GM21717 (cell line): ENCODE data around the gene UNKL.

ENCODE experiments used
- ATAC-seq: cut with Tn5 transposase; IDR thresholded peaks from one replicate; pipeline ENCODE4 v1.9.1; 2021; ENCODE audit warnings: mild to moderate bottlenecking, moderate library complexity; ENCODE audit not compliant: unreplicated experiment

Gene UNKL

DNA sequence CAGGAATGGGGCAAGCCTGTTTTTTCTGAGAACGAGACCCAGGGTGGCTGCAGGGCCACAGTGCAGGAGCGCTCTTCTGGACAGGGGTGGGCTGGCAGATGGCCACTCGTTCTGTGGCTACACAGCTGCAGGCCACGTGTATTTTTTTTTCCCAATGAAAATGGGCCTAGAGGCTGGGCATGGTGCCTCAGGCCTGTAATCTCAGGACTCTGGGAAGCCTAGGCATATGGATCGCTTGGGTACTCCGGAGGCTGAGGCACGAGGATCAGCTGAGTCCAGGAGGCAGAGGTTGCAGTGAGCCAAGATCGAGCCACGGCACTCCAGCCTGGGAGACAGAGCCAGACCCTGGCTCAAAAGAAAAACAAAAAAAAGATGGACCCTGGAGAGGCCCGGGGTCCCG, 6.8 kb downstream of the UNKL start:
- ATAC-seq, result no peak

DNA sequence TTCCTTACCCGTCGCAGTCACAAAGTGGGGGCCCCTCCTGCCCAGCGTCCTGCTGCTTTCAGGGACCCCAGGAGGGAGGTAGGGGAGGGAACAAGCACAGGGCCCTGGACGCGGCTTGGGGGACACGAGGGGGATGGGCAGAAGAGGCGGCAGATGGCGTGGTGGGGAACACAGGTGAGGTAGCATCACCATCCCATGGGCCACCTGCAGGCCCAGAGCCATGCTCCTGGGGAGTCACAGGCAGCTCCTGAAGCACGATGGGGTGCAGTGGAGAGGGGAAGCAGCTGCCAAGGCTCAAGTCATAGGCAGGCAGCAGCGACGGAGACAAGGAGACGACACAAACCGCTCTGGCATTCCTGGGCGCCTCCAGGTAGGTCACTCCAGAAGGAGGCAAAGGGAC, 10.8 kb downstream of the UNKL start:
- ATAC-seq, result no peak

DNA sequence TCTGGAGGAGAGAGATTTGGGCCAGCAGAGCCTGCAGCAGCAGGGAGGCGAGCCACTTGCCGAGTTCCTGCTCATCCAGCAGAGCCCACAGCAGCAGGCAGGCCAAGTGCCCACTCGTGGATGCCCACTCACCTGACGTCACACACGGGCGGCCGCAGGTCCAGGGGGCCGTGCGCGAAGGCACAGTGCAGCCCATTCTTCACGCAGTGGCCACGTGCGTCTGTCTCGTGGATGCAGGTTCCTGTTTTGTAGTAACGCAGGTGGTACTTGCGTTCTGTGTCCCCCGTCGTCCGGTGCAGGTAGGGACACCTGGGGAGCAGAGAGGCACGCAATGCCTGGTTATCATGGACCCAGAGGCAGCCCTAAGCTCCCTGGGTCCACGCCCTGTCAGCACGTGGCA, 11.5 kb downstream of the UNKL start:
- ATAC-seq, result no peak

DNA sequence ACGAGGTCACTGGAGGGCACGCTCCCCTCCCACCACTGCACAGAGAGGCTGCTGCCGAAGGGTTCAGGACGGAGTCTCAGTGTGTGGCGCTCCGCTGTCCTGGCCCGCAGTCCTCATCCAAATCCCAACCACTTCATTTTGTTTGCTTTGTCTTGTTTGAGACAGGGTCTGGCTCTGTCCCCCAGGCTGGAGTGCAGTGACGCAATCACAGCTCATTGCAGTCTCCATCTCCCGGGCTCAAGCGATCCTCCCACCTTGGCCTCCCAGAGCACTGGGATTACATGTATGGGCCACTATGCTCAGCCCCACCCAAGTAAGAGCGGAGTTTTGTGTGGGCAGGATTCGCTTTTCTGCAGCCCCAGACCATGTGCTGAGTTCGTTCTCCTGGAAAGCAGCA, 12.7 kb downstream of the UNKL start:
- no peak for ATAC-seq

DNA sequence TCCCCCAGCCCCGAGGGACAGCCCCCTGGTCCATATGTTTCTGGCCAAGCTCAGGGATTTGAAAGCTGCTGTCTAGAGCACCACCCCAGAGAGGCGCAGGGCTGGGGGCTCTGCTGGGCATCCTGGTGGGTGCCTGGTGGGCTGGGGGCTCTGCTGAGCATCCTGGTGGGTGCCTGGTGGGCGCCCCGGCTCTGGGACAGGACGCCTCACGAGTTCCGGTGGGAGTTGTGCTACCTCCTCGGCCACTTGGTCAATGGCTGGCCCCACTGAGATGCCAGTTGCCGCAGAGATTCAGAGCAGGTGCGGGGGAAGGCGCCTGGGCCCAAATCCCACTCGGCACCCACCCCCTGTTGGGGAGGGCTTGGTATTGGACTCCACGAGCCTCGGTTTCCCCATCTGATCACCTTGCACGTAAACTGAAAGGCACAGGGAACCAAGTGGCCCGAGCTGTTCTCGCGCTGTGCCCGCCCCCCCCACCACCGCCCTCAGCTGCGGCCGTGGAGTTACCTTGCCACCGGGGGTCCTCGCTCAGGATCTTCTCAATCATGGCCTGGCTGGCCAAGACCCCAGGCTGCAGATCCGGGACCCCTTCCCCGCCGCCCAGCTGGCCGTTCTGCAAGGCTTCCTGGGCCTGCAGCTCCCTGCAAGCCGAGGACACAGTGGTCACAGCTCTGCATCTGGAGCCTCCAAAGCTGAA, 13.3 kb downstream of the UNKL start:
- no peak for ATAC-seq

DNA sequence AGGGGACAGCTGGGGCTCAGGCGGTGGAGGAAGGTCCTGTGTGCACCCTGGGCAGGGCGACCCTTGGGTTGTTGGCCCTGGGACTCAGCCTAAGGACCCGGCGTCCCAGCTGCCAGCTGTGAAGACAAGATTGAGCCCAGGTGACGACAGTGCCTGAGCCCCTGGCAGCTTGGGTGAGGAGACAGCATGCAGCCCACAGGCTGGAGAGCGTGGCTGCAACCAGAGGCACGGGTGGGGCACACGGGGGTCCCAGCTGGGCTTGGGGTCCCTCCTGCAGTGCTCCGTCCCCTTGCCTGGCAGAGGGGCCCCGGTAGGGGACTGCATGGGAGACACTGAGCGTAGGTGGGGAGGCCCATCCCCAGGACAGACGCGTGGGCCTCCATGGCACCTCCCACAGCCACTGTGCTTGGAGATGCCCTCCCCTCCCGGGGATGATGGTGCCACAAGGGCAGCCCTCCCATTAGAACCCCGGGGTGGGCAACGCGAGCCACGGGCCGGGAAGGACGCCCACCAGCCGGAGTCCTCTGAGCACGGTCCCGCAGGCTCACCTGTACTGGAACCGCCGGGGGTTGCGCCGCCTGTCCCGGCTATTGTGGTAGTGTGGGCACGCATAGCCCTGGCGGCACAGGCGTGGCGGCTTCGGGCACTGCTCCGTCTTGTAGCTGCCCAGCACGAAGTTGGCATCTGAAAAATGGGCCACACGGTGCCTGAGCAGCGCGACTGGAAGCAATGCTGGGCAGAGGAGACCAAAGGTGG, 15.5 kb downstream of the UNKL start:
- ATAC-seq, result no peak

DNA sequence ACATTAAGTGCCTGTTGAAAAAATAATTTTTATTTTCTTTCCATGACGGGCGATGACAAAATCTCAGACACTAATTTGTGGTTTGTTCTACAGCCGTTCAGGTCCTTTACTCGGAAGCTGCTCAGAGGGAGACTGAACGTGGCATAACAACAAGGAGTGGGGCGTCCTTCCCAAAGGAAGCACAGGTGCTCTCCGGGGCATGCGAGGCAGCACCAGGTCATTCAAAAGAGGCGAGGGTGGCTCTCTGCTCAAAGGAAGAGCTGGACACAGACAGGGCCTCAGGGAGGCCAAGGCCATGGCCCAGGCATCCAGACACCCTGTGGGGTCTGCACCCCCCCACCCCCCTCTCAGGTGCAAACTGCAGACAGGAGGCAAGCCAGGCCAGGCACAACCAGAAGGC, 16.2 kb downstream of the UNKL start:
- ATAC-seq, result no peak

DNA sequence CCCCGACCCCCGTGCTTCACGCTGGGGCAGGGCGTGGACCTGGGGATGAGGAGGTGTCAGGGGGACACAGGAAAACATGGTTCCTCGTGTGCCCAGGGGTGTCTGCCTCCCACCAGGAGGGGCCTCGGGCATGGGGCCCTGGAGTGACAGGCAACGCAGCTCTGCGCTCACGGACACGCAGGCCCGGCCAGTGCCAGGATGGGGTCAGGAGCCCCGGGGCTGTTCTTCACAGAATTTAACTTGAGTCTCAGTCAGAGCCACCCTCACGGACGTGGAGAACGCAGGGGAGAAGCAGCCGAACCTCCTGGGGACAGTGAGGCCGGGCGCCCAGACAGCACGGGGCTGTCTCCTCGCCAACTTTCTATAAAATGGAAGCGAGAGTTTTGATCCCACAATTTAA, 16.7 kb downstream of the UNKL start:
- no peak for ATAC-seq

DNA sequence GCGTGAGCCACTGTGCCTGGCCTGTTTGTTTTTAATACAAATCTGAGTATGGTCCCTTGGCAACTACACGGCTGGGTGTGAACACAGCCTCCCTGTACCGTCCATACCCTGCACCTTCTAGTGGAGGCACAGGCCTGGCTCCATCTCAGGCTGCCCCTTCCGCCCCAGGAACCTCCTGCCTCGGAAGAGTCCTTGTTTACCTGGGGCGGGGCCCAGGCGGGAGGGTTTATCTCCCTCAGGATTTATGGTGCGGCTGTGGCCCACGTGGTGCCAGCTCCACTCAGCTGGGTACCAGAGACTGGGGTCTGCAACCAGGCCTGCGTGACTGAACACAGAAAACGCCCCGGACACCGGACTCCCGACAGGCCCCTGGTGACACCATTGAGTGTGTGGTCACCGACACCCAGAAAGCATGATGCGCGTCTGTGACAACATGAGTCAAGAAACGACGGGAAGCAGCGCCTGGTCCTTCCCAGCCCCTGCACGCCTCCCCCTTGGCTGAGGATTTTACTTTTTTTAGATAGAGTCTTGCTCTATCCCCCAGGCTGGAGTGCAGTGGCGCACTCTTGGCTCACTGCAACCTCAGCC, 19.0 kb downstream of the UNKL start:
- ATAC-seq, result no peak

DNA sequence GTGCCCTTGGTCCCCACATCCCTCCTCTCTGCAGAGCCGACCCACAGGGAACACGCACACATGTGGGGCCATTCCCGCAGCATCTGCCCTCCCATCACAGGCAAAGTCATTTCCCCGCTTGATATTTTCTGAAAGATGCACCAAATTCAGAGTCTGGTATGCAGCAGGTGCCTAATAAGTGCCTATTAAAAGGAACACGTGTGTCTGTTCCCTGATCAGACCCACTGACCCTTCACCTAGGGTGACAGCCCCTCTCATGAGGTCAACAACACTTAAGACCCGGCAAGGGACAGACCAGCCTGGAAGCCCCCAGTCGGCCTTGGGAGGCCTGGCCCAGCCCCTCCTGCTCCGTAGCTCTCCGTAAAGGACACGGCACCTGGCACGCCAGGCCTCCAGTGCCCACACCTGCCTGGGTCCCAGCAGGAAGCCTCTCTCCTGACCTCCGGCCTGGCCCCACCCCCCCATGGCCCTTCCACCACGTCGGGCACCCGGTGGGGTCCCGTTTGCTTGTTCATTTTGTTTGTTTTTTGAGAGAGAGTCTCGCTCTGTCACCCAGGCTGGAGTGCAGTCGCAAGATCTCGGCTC, 20.0 kb downstream of the UNKL start:
- no peak for ATAC-seq

DNA sequence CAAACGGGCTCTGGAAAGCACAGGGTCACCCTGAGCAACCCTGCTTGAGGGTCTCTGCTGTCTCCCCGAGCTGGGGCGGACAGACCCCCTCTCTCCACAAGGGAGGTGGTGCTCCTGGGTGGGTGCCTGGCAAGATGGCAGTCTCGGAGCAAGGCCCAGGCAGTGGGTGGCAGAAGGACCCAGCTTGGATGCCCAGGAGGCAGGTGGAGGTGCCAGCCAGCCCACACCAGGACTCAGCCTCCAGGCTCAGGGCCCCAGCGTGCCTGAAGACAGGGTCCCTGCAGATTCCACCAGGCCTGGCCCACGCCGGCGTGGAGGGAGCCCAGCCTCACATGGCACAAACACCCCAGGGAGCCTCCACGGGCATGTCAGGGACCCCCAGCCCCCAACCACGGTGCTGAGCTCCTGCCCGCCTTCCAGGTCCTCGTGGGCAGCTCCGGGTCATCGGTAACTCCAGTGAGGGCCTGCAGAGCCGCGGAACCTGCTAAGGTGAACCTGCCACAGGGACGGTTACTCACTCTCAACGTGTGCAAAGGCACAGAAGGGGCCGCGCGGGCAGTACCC, 20.8 kb downstream of the UNKL start:
- no peak for ATAC-seq

DNA sequence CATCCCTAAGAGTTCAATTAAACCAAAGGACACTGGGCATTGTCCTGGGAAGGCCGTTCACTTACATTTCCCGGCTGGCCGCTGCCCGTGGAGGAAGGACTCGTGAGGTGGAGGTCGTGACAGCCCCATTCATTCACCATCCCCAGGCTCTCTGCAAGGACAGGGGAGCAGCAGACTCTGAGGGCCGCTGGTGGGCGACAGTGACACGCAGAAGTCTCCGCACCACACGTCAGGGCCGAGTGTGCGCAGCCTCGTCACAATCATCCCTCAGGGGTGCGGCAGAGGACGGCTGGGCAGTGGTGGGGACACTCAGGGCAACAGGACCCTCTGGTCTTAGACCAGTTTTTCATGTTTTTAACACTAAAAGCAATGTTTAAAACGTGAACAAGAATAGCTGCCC, 21.7 kb downstream of the UNKL start:
- no peak for ATAC-seq

DNA sequence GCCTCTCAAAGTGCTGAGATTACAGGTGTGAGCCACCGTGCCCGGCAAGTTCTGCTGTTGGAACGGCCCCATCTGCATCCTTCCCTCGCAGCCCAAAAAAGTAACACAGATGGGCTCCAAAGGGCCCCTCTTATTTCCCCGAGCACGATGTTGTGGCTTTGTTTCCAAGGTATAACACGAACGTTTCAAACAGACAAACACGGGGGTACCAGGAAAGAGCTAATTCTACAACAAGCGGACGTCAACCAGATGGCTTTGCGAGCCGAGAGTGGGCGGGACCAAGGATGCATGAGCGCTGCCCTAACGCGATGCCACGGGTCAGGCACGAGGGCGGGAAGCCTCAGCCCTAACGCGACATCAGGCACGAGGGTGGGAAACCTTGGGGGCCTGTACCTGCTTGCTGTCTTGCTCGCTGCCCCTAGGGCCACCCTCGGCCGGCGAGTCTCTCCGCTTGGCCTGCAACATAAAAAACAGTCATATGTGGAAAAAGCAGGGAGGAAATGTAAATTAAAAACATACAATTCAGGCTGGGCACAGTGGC, 24.2 kb downstream of the UNKL start:
- no peak for ATAC-seq

DNA sequence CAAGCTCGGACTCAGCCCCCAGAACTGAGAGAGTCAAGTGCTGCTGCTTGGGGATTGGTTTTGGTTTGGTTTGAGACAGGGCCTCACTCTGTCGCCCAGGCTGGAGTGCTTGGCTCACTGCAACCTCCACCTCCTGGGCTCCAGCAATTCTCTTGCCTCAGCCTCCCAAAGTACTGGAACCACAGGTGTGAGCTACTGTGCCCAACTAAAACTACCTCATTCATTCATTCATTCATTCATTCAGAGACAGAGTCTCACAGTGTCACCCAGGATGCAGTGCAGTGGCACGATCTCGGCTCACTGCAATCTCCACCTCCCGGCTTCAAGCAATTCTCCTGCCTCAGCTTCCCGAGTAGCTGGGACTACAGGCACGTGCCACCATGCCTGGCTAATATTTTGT, 24.7 kb downstream of the UNKL start:
- no peak for ATAC-seq

DNA sequence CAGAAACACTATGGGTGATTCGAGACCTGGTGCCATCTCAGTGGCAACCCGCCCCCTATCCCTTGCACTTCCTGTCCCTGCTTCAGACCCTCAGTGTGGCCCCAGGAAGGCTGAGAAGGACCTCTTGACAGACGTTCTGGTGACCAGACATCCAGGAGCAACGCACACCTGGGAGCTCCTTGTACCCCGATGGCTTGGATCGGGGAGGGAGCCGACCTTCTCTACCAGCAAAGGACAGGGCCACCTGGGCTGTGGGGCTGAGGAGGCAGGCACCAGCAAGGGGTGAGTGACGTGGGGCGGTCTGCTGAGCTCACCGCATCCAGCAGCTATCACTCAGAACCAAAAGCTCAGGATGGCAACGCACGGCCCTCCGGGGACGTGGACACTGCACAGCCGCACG, 27.2 kb downstream of the UNKL start:
- ATAC-seq, result no peak

DNA sequence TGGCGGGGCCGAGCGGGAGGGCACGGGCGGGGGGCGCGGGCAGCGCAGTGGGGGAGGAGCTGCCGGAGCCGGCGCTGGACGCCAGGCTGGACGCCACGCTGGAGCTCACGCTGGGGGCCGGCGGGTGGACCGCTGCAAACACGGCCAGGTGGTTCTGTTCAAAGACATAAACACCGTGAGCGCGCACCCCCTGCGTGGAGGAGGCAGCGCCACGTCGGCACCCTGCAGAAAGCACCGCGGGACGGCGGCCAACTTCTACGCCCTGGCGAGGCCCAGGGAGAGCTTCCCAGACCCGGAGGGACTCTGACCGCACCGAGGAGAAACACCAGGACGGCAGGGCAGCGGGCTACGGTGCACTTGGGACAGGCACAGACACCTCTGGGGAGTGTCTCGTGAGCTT, 29.3 kb downstream of the UNKL start:
- no peak for ATAC-seq

DNA sequence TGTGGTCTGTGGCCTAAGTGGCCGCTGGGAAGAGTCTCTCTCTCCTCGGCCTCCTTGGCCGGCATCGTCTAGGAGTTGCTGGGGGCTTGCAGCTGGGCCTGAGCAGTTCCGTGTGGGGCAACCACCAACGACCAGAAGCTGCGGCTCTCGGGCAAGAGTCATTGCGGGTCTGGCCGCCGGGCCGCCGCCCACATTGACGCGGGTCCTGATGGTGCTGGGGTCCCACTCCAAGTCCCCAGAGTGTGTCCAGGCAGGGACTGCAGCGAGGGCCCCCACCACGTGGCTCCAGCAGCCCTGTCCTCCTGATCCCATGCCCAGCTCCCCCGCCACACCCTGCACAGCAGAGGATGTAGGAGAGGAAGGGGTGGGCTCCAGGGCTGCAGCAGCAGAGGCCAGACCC, 30.9 kb downstream of the UNKL start:
- ATAC-seq, result no peak

DNA sequence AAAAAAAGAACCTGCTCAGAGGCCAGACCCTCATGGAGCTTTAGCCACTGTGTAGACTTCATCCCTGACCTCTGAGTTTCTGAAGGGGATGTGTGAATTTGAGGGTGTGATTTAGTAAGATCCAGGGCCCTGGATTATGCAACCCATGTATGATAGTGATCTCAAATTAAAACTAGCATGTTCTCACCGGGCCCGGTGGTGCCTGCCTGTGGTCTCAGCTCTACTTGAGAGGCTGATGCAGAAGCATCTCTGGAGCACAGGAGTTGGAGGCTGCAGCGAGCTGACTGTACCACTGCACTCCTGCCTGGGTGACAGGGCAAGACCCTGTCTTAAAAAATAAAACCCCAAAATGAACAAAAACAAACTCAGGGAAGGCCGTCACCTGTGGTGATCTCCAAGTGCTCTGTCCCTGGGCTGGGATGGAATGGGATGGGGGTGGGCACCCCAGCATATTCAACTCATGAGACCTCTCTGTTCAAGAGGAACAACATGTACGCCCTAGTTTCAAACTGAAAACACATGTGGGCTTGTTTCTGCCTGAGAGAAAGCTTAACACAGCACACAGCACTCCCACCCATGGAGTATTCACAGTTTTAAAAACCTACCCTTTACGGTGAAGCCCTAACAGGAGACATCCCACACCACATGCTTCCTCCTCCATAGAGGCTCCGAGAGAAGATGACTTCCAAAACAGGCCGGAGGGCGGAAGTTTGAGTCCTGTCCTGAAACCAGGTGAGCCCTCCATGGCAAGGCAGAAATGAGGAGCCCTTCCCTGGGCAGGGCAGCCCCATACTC, 32.7 kb downstream of the UNKL start:
- ATAC-seq, result no peak

DNA sequence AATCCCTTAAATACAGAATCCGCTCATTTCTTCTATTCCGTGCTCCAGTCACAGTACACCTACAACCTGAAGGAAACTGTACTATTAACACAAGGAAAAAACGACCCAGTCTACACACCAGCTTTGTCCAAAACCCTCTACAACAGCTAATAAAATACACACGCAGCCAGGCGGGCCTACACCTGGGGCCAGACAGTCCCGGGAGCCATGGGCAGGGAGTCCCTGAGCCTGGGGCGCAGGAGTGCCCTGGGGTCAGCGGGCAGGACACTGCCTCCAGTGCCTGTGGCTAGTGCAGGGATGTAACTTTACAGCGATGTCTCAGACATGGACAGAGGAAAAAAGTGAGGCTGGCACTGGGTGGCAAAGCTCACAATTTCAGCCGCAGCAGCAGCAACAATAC, 34.3 kb downstream of the UNKL start:
- ATAC-seq, result no peak

DNA sequence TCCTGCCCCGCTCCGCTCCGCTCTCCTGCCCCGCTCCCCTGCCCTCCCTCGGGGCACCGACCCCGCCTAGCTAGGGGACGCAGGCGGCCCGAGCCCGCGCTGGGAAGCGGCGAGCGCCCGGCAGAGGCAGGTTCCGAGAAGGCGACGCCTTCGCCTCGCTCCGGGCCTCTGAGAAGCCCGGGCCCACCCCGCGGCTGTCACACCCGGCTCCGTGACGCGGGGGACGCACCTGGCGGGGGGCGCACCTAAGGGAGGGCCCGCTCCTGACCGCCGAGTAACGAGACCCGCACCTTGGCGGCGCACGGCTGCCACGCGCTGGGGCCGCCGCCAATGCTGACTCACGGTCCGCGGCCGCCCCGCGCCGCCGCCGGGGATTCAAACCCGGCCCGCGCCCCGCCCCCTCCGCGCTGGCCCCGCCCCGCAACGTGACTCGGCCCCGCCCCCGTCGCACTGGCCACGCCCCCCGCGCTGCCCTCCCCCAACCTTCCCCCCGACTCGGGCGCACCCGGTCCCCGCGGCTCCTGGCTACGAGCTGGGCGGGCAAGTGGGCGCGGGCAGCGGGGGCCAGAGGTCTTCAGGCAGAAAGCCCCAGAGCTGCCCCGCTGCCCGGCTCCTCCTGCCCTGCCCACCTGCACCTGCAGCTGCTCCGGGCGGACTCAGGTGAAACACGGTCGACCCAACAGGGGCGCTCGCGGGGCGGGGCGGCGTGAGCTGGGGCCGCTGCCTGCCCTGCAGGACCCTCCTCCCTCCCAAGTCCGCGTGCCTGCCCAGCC, 35.0 kb downstream of the UNKL start:
- ATAC-seq, result no peak
